ENCODE results near the gene DAB2IP.

DAB2IP gene

GRCh38 chr9:121686930-121687541, 35.6 kb downstream of the DAB2IP start:
- TF ChIP-seq ZFX (IDR thresholded peaks at IDR 0.05) (no peak), CTCF (conservative IDR thresholded peaks at IDR 0.05) (peak; percentile 93)
- H3K27ac ChIP-seq = no peak overlapping the region

GRCh38 chr9:121688146-121688680, 36.8 kb downstream of the DAB2IP start:
- H3K27ac ChIP-seq = no peak overlapping the region
- TF ChIP-seq CTCF (conservative IDR thresholded peaks at IDR 0.05) = no peak
- no peak for TF ChIP-seq ZFX (IDR thresholded peaks at IDR 0.05)

GRCh38 chr9:121688681-121689080, 37.2 kb downstream of the DAB2IP start:
- TF ChIP-seq CTCF (conservative IDR thresholded peaks at IDR 0.05) (no peak), ZFX (IDR thresholded peaks at IDR 0.05) (no peak)
- H3K27ac ChIP-seq = no peak overlapping the region

- no peak overlapping the region for H3K27ac ChIP-seq
- TF ChIP-seq CTCF (conservative IDR thresholded peaks at IDR 0.05) = no peak
- TF ChIP-seq ZFX (IDR thresholded peaks at IDR 0.05) = no peak
Measured at GRCh38 chr9:121689461-121690157, 38.2 kb downstream of the DAB2IP start.

GRCh38 chr9:121690316-121690715, 38.9 kb downstream of the DAB2IP start:
- TF ChIP-seq CTCF (conservative IDR thresholded peaks at IDR 0.05) (no peak), ZFX (IDR thresholded peaks at IDR 0.05) (no peak)
- H3K27ac ChIP-seq = no peak overlapping the region

GRCh38 chr9:121690766-121691165, 39.3 kb downstream of the DAB2IP start:
- no peak overlapping the region for H3K27ac ChIP-seq
- TF ChIP-seq ZFX (IDR thresholded peaks at IDR 0.05) (no peak), CTCF (conservative IDR thresholded peaks at IDR 0.05) (no peak)

GRCh38 chr9:121691890-121692289, 40.5 kb downstream of the DAB2IP start:
- H3K27ac ChIP-seq = no peak overlapping the region
- no peak for TF ChIP-seq CTCF (conservative IDR thresholded peaks at IDR 0.05)
- no peak for TF ChIP-seq ZFX (IDR thresholded peaks at IDR 0.05)
